GM12801 (cell line): Measurements from ENCODE around the gene COA8.

Experiments used
- CTCF ChIP-seq: IDR thresholded peaks from one replicate; pipeline ENCODE4 v1.5.1; 2011; ENCODE audit warnings: control low read depth; ENCODE audit not compliant: insufficient read length; ENCODE audit errors: extremely low read depth

The COA8 gene

GRCh38 chr14:103551338-103551762 lies 11.4 kb upstream of the COA8 start:
- TF ChIP-seq CTCF = no peak

- no peak for TF ChIP-seq CTCF
These were observed 10.5 kb upstream of the COA8 start for GRCh38 chr14:103552011-103552845.

GRCh38 chr14:103552846-103553210 lies 9.9 kb upstream of the COA8 start:
- no peak for TF ChIP-seq CTCF

- TF ChIP-seq CTCF = no peak
These were observed 7.0 kb upstream of the COA8 start for GRCh38 chr14:103555559-103556337.

- TF ChIP-seq CTCF = no peak
These were observed 5.6 kb upstream of the COA8 start for GRCh38 chr14:103556946-103557758.

- TF ChIP-seq CTCF = no peak
These were observed 4.5 kb upstream of the COA8 start for GRCh38 chr14:103558071-103558882.
